Neural cell (in vitro differentiated cells): ENCODE results near the gene LENG9.

Experiments used
- EZH2 ChIP-seq: fragments of 200-600, 300-800 bp; shearing (Covaris generic), sonication (generic); IDR thresholded peaks from 2 replicates; pipeline ENCODE4 v1.6.1; 2014; ENCODE audit warnings: antibody characterized with exemption, low read length, borderline replicate concordance, mild to moderate bottlenecking; ENCODE audit not compliant: insufficient read depth, poor library complexity, severe bottlenecking
- POLR2AphosphoS5 ChIP-seq: IDR thresholded peaks from 2 replicates; pipeline ENCODE4 v1.6.1; 2012
- SMC3 ChIP-seq: fragments of 450-650 bp; conservative IDR thresholded peaks from 2 replicates; pipeline ENCODE4 v1.6.1; 2014; ENCODE audit warnings: antibody characterized with exemption, mild to moderate bottlenecking, moderate library complexity; ENCODE audit not compliant: poor library complexity
- TAF1 ChIP-seq: IDR thresholded peaks from 2 replicates; pipeline ENCODE4 v1.6.1; 2012; ENCODE audit warnings: low read depth
- TF ChIP-seq, protein P1 (sequence below): fragments of 450-650 bp; IDR thresholded peaks from 2 replicates; pipeline ENCODE4 v1.5.1; 2014; ENCODE audit warnings: antibody characterized with exemption, mild to moderate bottlenecking, moderate library complexity; ENCODE audit not compliant: poor library complexity, severe bottlenecking

DNA sequence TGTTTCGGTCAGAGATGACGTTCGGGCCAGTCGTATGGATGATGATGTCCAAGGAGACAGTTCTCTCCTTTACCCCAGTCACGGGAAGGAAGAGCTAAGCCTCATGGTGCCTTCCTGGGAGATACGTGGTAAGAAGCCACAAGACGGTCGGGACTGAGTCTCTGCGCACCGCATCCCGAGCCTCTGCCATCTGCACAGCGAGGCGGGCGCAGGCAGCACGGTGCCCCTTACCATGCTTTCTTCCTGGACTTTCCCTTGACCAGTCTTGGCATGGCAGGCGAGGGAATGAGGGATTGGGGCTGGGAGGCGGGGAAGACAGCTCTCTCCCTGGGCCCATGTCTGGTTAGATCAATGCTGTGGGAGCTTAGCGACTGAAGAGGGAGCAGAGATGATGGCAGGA, 29.0 kb upstream of the LENG9 start:
- TF ChIP-seq POLR2AphosphoS5 (no peak), EZH2 (no peak), TAF1 (no peak), SMC3 (no peak)
- TF ChIP-seq, protein P1, sequence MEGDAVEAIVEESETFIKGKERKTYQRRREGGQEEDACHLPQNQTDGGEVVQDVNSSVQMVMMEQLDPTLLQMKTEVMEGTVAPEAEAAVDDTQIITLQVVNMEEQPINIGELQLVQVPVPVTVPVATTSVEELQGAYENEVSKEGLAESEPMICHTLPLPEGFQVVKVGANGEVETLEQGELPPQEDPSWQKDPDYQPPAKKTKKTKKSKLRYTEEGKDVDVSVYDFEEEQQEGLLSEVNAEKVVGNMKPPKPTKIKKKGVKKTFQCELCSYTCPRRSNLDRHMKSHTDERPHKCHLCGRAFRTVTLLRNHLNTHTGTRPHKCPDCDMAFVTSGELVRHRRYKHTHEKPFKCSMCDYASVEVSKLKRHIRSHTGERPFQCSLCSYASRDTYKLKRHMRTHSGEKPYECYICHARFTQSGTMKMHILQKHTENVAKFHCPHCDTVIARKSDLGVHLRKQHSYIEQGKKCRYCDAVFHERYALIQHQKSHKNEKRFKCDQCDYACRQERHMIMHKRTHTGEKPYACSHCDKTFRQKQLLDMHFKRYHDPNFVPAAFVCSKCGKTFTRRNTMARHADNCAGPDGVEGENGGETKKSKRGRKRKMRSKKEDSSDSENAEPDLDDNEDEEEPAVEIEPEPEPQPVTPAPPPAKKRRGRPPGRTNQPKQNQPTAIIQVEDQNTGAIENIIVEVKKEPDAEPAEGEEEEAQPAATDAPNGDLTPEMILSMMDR = no peak
